H1 (cell line): ENCODE measurements around the gene MROH7. TPM values are rescaled to one million over a fixed set of nuclear protein-coding genes. Genes with fewer than 3 reads are reported as not detected.

Source experiments
- ATF3 ChIP-seq: IDR thresholded peaks from 2 replicates; pipeline ENCODE4 v1.6.1; 2011; ENCODE audit warnings: low read depth, mild to moderate bottlenecking, low read length; ENCODE audit not compliant: insufficient read depth
- KDM5A ChIP-seq: fragments of 200-600 bp; IDR thresholded peaks from 2 replicates; pipeline ENCODE4 v1.7.1; 2012; ENCODE audit warnings: mild to moderate bottlenecking, low read length, inconsistent platforms, mixed read lengths
- MAFK ChIP-seq: IDR thresholded peaks from 2 replicates; pipeline ENCODE4 v1.6.1; 2012; ENCODE audit warnings: low read depth, mild to moderate bottlenecking, improper control_type of control experiment, low read length
- RXRA ChIP-seq: IDR thresholded peaks from 2 replicates; pipeline ENCODE4 v1.6.1; 2011; ENCODE audit warnings: low read depth, mild to moderate bottlenecking, low read length, moderate library complexity; ENCODE audit not compliant: insufficient read depth
- SIN3A ChIP-seq, 2 experiments: IDR thresholded peaks in 1 of 2; conservative IDR thresholded peaks in 1 of 2; 2 replicates each; pipeline ENCODE4 v1.6.1; 2011 to 2012; ENCODE audit warnings: low read length in 2 of 2, improper control_type of control experiment in 1 of 2, low read depth in 1 of 2, mild to moderate bottlenecking in 1 of 2
- polyA plus RNA-seq, 7 experiments: library from polyadenylated mRNA; depleted of rRNA in 3 of 7; stranded (reverse) in 5 of 7; unstranded in 2 of 7; fragments of >200 nt in 5 of 7; fragments of 200-250 nt in 2 of 7; gene quantifications; 1 replicate in 5 of 7; 2 replicates in 1 of 7; 4 replicates in 1 of 7; pipeline versions ENCODE4 v1.2.1 to v1.2.3, GENCODE V29; 2011 to 2013; ENCODE audit warnings: missing spikeins in 2 of 7, mixed read lengths in 2 of 7
- total RNA-seq: library from RNA; stranded (reverse); fragmentation: NEBNext Ultra II Directional; extraction: Animal tissue kit (Norgen Biotek cat#: 25700); gene quantifications from 2 replicates; pipeline ENCODE4 v1.2.1, GENCODE V29; 2021

Gene MROH7
- total and polyA plus RNA-seq, 2 of the 8 experiments (the other 6 are each of a cell fraction or from before 2014, with no cell fraction given), result 0.07 to 0.20 TPM

- TF ChIP-seq KDM5A (no peak), MAFK (no peak), ATF3 (no peak), SIN3A (conservative IDR thresholded peaks at IDR 0.05 in 1 of 2, IDR thresholded peaks at IDR 0.05 in 1 of 2; ENCODE audit: low read depth in 1 of 2, low read length in 2 of 2) (no peak), RXRA (no peak)
These were observed 39.0 kb upstream of the MROH7 start (continued) for GRCh38 chr1:54602554-54602953.
